NCI-H524 treated with DMSO at 0.1 percent for 48 hours (cell line): ENCODE results near the gene SNAP25.
A peak's percentile ranks its signal among the peaks of the same experiment; 100 is the strongest.

Experiments
- DNase-seq: peaks from one replicate; lab custom pipeline; 2025; lab: John Stamatoyannopoulos, UW

Gene SNAP25

GRCh38 chr20:10332656-10333415 lies 114.2 kb downstream of the SNAP25 start:
- peak; percentile 25 for DNase-seq

DNA sequence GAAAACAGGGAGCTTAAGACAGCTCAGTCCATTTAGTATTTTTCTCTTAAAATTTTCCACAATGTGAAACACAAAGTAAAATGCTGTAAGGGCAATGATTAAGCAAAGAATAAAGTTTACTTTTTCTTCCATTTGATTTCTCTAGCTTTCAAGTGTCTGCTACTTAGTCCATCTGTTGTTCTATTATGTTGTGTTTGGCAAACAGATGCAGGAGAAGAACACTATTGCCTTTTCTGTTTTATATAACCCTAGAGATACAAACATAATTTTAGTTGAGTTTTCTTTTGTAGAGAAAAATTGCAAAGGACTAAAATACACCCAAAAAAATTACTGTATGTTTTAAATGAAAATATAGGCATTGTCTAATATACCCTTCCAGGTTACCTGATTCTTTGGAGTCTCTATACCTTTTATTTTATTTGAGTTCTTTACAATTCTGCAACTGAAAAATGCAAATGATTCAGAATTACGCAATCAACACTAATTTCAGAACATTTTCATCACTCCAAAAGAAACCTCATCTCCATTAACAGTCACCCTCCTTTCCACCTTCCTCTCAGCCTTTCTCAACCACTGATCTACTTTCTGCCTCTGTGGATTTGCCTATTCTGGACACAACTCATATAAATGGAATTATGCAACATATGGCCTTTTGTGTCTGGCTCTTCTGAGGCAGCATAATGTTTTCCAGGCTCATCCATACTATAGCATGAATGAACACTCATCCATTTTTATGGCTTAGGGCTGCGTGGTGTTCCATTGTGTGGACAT lies 118.5 kb downstream of the SNAP25 start:
- peak; percentile 37 for DNase-seq

GRCh38 chr20:10338426-10339180 lies 120.0 kb downstream of the SNAP25 start:
- DNase-seq = no peak

GRCh38 chr20:10339609-10340008 lies 121.0 kb downstream of the SNAP25 start:
- DNase-seq = no peak

DNA sequence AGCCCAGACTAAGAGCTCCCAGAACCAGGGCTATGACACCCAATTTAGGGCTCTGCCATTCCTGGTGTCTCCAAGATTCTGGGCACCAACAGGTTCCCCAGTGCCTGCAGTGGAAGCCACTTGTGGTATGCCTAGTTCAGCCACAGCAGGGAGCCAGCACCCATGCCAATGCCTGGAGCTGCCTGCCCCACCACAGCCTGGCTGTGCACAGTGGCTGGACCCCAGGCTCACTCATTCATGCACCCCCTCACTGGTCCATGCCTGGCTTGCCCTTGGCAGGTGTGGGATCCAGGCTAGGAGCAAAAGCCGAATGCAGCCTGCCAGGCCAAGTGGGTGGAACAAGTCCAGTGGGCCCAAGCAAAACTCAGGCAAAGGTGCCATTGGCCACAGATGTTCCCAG lies 123.5 kb downstream of the SNAP25 start:
- DNase-seq = no peak

- no peak for DNase-seq
Measured at GRCh38 chr20:10344953-10345352, 126.3 kb downstream of the SNAP25 start.

GRCh38 chr20:10347086-10347880 lies 128.7 kb downstream of the SNAP25 start:
- no peak for DNase-seq

- no peak for DNase-seq
Measured at GRCh38 chr20:10349118-10349517, 130.5 kb downstream of the SNAP25 start.

DNA sequence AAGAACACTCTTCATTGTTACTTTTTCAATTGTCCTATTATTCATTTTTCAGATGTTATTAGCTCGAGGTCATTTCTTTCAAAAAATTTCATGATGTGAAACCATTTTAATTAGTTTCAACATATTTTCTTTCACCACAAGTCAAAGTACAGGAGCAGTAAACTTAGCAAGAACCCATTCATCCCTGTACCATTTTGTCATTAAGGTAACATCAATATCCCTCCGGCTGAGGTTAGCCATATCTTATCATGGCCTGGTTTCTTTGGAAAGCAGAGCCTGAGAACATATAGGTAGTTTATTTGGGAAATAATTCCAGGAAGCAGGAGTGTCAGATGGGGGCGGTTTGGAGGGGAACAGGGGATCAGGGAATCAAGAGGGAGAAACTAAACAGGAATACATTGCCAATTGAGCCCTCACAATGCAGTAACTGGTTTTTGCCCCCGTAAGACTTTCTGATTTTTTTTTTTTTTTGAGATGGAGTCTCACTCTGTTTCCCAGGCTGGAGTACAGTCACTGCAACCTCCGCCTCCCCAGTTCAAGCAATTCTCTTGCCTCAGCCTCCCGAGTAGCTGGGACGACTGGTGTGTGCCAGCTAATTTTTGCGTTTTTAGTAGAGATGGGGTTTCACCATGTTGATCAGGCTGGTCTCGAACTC lies 131.7 kb downstream of the SNAP25 start:
- DNase-seq = no peak

DNA sequence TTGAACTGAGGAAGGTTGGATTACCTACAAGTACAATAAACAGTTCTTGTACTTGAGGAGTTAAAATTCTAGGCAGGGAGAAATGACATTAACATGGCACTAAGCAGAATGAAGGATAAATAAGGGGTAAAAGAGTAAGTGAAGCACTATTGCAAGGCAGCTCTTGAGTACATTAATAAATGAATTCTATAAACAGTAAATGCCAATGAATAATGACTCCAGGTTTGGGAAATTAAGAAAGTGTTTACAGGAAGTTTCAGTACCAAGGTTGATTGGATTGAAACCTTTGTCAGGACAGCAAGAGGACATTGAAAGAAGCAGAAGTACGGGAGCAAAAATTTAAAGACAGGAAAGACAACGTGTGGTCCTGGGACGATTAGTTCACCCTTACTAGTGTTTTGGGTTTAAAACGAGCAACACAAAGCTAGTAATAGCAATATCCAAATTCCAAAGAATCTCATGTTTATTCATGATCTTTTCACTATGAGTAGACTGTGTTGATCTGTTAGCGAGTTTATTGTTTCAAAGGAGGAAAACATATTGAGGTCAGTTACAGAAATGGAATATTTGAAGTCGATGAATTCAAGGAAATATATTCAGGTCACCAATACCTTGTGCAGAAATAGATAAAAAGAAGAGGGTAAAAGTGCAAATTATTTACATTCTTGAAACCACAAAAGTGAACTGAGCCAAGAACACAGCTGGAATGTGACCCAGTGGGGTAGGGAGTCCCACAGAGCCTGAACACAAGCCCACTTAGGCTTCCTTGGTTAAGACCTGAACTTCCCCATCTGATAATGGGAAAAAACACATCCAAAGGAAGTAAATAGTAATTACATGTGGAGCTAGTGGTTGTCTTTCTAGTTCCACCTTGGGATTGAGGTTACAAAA lies 134.5 kb downstream of the SNAP25 start:
- no peak for DNase-seq

DNA sequence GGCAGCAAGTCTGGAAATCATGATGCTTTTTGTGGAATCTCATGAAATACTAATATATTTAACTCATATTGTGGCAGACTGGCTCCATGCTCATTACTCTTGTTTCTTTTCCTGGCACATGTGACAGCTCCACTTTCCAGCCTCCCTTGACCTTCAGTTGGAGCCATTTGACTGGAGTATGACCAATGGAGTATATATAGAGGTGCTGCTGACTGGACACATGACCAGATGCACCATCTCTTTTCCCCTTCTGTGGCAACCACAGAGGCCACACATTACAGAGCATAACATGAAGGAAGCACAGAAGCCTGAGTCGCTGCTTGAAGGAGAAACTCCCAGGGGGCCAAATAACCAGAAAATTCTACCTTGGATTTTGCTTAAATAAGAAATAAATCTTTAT lies 138.0 kb downstream of the SNAP25 start:
- no peak for DNase-seq
